ENCODE measurements around the gene MRPS22.

DNA sequence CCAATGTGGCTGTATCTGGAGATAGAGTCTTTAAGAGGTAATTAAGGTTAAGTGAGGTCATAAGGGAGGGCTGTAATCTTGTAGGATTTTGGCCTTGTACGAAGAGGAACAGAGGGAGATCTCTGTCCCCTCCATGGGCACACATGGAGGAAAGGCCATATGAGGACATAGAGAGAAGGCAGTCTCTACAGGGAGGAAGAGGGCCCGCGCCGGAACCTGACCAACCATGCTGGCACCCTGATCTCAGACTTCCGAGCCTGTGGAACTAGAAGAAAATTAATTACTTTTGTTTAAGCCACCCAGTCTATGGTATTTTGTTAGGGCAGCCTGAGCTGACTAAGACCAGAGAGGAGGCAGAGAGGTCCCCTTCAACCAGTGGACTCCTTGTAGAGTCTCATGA is 17.7 kb upstream of the MRPS22 start:
- TF ChIP-seq, protein P1, sequence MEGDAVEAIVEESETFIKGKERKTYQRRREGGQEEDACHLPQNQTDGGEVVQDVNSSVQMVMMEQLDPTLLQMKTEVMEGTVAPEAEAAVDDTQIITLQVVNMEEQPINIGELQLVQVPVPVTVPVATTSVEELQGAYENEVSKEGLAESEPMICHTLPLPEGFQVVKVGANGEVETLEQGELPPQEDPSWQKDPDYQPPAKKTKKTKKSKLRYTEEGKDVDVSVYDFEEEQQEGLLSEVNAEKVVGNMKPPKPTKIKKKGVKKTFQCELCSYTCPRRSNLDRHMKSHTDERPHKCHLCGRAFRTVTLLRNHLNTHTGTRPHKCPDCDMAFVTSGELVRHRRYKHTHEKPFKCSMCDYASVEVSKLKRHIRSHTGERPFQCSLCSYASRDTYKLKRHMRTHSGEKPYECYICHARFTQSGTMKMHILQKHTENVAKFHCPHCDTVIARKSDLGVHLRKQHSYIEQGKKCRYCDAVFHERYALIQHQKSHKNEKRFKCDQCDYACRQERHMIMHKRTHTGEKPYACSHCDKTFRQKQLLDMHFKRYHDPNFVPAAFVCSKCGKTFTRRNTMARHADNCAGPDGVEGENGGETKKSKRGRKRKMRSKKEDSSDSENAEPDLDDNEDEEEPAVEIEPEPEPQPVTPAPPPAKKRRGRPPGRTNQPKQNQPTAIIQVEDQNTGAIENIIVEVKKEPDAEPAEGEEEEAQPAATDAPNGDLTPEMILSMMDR (IDR thresholded peaks at IDR 0.05; ENCODE audit: insufficient read depth, low read depth, low read length), result no peak
- no peak for TF ChIP-seq EZH2 (IDR thresholded peaks at IDR 0.05; ENCODE audit: insufficient read depth, low read length)

Data from astrocyte (in vitro differentiated cells and primary cell).